Spleen (tissue), 7 donors: ENCODE data around the gene CTF1.

Experiments
- CTCF ChIP-seq, 11 experiments: fragments of 200-600 bp in 7 of 11; fragments of 450-650 bp in 4 of 11; sonication (generic) in 4 of 11; IDR thresholded peaks in 8 of 11; conservative IDR thresholded peaks in 3 of 11; 1 replicate in 7 of 11; 2 replicates in 4 of 11; pipeline versions ENCODE4 v1.4.0 to v1.8.0; 2016 to 2021; ENCODE audit warnings: antibody characterized with exemption in 11 of 11, inconsistent platforms in 4 of 11, mild to moderate bottlenecking in 1 of 11
- POLR2AphosphoS5 ChIP-seq, 3 donors: sonication (generic); formaldehyde crosslinking; IDR thresholded peaks; one replicate each; pipeline ENCODE4 v1.5.1; 2017; ENCODE audit warnings: antibody characterized with exemption in 3 of 3
- donor health status: DM: no; HTN: no; CAD: no; lungs with moderate emphysema.
- donor health status: DM: no; HTN: no; CAD: no.
- donor health status: DM: no; HTN: no; CAD: no.

- no peak for TF ChIP-seq CTCF (IDR thresholded peaks at IDR 0.05 in 8 of 11, conservative IDR thresholded peaks at IDR 0.05 in 3 of 11)
- TF ChIP-seq POLR2AphosphoS5 (IDR thresholded peaks at IDR 0.05), result no peak
Observed at GRCh38 chr16:30899794-30900193, 3.4 kb downstream of the CTF1 start.
